ENCODE results near the gene MVB12B. TPM values are rescaled to one million over a fixed set of nuclear protein-coding genes. Genes with fewer than 3 reads are reported as not detected.

Gene MVB12B
- total and polyA plus RNA-seq, 10 donors, result 2.8 to 52.4 (median 34.8) TPM

- Histone ChIP-seq H3K4me3 (no peak overlapping the region), H3K36me3 (no peaks in the 10 kb centered on the region), H3K4me1 (no peaks in the 10 kb centered on the region), H3K27me3 (replicated peaks in 1 of 7) (peaks cover 0 to 40% (median 0%) of the 10 kb centered on the region in 7 donors), H3K27ac (no peak overlapping the region), H3K9me3 (no peaks in the 10 kb centered on the region)
- 81 to 87% (median 83%) methylated on average over 15 of the region's 15 CpGs for WGBS, 5 donors
- TF ChIP-seq CTCF (IDR thresholded peaks at IDR 0.05 in 8 of 11, conservative IDR thresholded peaks at IDR 0.05 in 3 of 11), result no peak
- TF ChIP-seq POLR2AphosphoS5 (IDR thresholded peaks at IDR 0.05), result no peak
- no peak for TF ChIP-seq POLR2A (IDR thresholded peaks at IDR 0.05)
- no peak for DNase-seq
- intact Hi-C loops (cut with DNase I; ENCODE audit: low total_unique reads), result no loop called here
Measured at GRCh38 chr9:126294331-126295081, 32.1 kb upstream of the MVB12B start.

- no peak for TF ChIP-seq CTCF (IDR thresholded peaks at IDR 0.05 in 8 of 11, conservative IDR thresholded peaks at IDR 0.05 in 3 of 11)
- TF ChIP-seq POLR2AphosphoS5 (IDR thresholded peaks at IDR 0.05), result no peak
- TF ChIP-seq POLR2A (IDR thresholded peaks at IDR 0.05), result no peak
- Histone ChIP-seq H3K9me3 (no peaks in the 10 kb centered on the region), H3K36me3 (no peaks in the 10 kb centered on the region), H3K27ac (no peak overlapping the region), H3K4me1 (peaks cover 0 to 4% (median 0%) of the 10 kb centered on the region in 6 donors), H3K4me3 (no peak overlapping the region), H3K27me3 (replicated peaks in 1 of 7) (peaks cover 0 to 40% (median 0%) of the 10 kb centered on the region in 7 donors)
- no peak for DNase-seq
- intact Hi-C loops (cut with DNase I; ENCODE audit: low total_unique reads), result no loop called here
- WGBS, 5 donors, result 61 to 87% (median 79%) methylated on average over 5 of the region's 5 CpGs
Measured at GRCh38 chr9:126295082-126295477, 31.5 kb upstream of the MVB12B start.

GRCh38 chr9:126295516-126295915, 31.1 kb upstream of the MVB12B start:
- peaks cover 0 to 4% (median 0%) of the 10 kb centered on the region in 6 donors for H3K4me1 ChIP-seq
- no peaks in the 10 kb centered on the region for H3K9me3 ChIP-seq
- no peaks in the 10 kb centered on the region for H3K36me3 ChIP-seq
- no peak overlapping the region for H3K4me3 ChIP-seq
- intact Hi-C loops (cut with DNase I; ENCODE audit: low total_unique reads), result no loop called here
- TF ChIP-seq POLR2A (IDR thresholded peaks at IDR 0.05), result no peak
- TF ChIP-seq POLR2AphosphoS5 (IDR thresholded peaks at IDR 0.05), result no peak
- TF ChIP-seq CTCF (IDR thresholded peaks at IDR 0.05 in 8 of 11, conservative IDR thresholded peaks at IDR 0.05 in 3 of 11), result no peak
- DNase-seq, result no peak
- no peak overlapping the region for H3K27ac ChIP-seq
- 82 to 89% (median 85%) methylated on average over 1 of the region's 1 CpG for whole genome bisulfite sequencing, 5 donors
- peaks cover 0 to 40% (median 0%) of the 10 kb centered on the region in 7 donors for H3K27me3 ChIP-seq (replicated peaks in 1 of 7)

- intact Hi-C loops (cut with DNase I; ENCODE audit: low total_unique reads), result no loop called here
- Histone ChIP-seq H3K4me1 (peaks cover 0 to 4% (median 0%) of the 10 kb centered on the region in 6 donors), H3K27me3 (replicated peaks in 1 of 7) (peaks cover 0 to 40% (median 0%) of the 10 kb centered on the region in 7 donors), H3K36me3 (no peaks in the 10 kb centered on the region), H3K4me3 (no peak overlapping the region), H3K27ac (no peak overlapping the region), H3K9me3 (no peaks in the 10 kb centered on the region)
- WGBS, 5 donors, result 75 to 90% (median 82%) methylated on average over 17 of the region's 17 CpGs
- TF ChIP-seq POLR2AphosphoS5 (IDR thresholded peaks at IDR 0.05) (no peak), POLR2A (IDR thresholded peaks at IDR 0.05) (no peak), CTCF (IDR thresholded peaks at IDR 0.05 in 8 of 11, conservative IDR thresholded peaks at IDR 0.05 in 3 of 11) (no peak)
- DNase-seq, result no peak
Measured at GRCh38 chr9:126295936-126296600, 30.6 kb upstream of the MVB12B start.
